ENCODE data around the gene SUMF1.

The SUMF1 gene

GRCh38 chr3:4497005-4497692 lies 30.1 kb upstream of the SUMF1 start:
- no peak for DNase-seq (ENCODE audit: low spot score)

- DNase-seq (ENCODE audit: low spot score), result no peak
Measured at GRCh38 chr3:4496087-4496452, 29.0 kb upstream of the SUMF1 start.

GRCh38 chr3:4495294-4496086 lies 28.4 kb upstream of the SUMF1 start:
- DNase-seq (ENCODE audit: low spot score), result no peak

DNA sequence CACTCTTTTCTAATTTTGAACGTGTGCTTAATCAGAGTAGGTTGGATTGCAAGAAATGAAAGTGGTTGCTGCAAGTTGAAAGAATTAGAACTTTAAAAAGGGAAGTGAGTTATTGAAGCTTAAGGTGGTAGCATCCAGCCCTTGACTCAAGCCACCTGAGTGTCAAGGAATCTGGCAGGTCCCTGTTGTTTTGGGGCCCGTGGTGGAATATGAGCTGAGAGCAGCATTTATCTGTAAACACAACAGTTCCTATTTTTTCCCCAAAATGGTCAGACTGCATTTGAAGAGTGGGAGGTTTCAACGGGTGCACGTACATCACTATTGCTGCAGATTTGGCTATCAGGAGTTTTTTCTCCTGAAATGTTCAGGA lies 27.8 kb upstream of the SUMF1 start:
- no peak for DNase-seq (ENCODE audit: low spot score)

- peak; percentile 43 for DNase-seq (ENCODE audit: low spot score)
Measured at GRCh38 chr3:4493941-4494894, 27.1 kb upstream of the SUMF1 start.

- DNase-seq (ENCODE audit: low spot score), result peak; percentile 98
Measured at GRCh38 chr3:4493014-4493940, 26.2 kb upstream of the SUMF1 start, which contains the start of gene ITPR1. Gene ITPR1, plus strand, starts transcription at chr3:4493348. Its CDS starts 23,144 bp downstream, at chr3:4516492.

DNA sequence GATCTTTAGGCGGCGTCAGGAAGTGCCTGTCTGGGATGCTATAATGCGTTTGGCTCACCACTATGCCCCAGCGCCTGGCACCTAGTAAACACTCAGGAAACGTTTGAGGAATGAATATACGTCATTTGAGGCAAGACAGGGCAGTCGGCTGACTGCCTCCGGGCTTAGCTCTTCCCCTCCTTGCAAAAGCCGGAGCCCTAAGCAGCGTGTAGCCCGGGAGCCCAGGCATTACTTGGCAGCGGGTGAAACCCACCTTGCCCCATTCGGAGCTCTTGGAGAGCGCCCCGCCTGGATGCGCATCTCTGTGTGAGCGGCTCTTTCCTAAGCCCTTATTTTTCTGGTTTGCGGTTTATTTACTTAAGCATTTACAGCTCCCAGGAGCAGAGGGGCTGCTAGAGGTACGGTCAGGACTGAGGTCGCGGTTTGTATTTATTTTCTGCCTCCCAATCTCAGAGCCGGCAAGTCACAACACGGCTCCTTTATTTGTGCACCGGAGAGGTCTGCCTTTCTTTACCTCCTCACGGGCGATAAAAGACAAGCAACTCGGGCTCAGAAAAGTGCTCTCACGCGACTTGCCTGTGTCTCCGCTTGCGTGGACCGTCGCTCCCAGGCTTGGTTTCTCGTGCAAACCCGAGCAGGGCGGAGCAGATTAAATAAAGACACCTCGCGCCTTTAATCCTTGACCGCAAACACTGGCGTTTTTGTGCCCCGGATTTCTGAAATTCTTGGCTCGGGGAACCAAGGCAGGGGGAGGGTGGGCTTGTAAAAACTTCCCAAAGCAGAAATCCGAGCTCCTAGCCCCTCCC lies 25.3 kb upstream of the SUMF1 start:
- DNase-seq (ENCODE audit: low spot score), result peak; percentile 67

- no peak for DNase-seq (ENCODE audit: low spot score)
Measured at GRCh38 chr3:4491855-4492207, 24.8 kb upstream of the SUMF1 start.

- no peak for DNase-seq (ENCODE audit: low spot score)
Measured at GRCh38 chr3:4478261-4478660, 11.2 kb upstream of the SUMF1 start.

GRCh38 chr3:4476496-4476895 lies 9.4 kb upstream of the SUMF1 start:
- no peak for DNase-seq (ENCODE audit: low spot score)

- no peak for DNase-seq (ENCODE audit: low spot score)
Measured at GRCh38 chr3:4475804-4476203, 8.7 kb upstream of the SUMF1 start.

GRCh38 chr3:4474683-4475490 lies 7.8 kb upstream of the SUMF1 start:
- peak; percentile 44 for DNase-seq (ENCODE audit: low spot score)

DNA sequence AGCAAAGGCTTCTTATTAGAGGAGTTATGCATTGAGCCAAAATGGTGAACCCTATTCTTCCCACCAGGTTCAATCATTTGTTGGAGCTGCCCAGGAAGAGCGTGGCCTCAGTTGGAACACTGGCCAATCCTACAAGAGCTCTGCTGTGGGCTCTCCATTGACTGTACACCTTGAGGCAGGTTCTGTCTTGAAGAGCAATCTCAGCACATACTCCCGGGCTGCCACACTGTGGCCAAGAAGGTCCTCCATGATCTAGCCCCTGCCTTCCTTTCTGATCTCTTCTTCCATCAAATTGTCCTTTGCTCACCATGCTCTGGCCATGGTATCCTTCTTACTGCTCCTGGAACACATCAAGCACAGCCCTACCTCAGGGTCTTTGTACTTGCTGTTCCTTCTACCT lies 5.7 kb upstream of the SUMF1 start:
- DNase-seq (ENCODE audit: low spot score), result no peak

GRCh38 chr3:4472312-4472711 lies 5.2 kb upstream of the SUMF1 start:
- DNase-seq (ENCODE audit: low spot score), result no peak

- DNase-seq (ENCODE audit: low spot score), result no peak
Measured at GRCh38 chr3:4471907-4472306, 4.8 kb upstream of the SUMF1 start.

DNA sequence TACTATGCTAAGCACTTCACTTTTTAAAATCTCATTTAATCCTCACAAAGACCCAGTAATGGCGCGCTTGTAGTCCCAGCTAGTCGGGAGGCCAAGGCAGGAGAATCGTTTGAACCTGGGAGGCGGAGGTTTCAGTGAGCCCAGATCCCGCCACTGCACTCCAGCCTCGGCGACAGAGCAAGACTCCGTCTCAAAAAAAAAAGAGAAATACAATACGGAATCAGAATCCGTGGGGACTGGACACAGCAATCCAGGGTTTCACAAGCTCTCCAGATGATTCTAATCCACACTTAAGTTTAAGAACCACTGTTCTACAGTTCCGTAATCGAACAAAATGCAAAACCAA lies 426 bp upstream of the SUMF1 start:
- DNase-seq (ENCODE audit: low spot score), result no peak

DNA sequence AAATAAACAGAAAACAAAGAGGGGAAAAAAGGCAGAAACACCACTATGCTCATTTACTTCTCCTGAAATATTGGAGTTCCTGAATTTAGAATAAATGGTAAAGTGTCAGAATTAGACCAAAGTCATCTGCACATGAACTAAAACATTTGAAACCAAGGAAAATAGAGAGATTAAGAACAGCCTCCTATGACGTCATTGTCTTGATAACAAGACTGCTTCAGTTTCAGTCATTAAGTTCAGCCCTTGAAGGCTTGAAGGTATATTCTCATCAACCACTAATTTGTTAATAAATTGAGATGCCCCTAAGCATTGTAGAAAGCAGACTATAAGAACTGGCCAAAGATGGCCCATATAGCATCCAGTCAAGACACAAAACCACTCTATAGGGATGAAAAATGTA lies 2.5 kb downstream of the SUMF1 start:
- no peak for DNase-seq (ENCODE audit: low spot score)

- DNase-seq (ENCODE audit: low spot score), result no peak
Measured at GRCh38 chr3:4462369-4463040, 4.6 kb downstream of the SUMF1 start.

DNA sequence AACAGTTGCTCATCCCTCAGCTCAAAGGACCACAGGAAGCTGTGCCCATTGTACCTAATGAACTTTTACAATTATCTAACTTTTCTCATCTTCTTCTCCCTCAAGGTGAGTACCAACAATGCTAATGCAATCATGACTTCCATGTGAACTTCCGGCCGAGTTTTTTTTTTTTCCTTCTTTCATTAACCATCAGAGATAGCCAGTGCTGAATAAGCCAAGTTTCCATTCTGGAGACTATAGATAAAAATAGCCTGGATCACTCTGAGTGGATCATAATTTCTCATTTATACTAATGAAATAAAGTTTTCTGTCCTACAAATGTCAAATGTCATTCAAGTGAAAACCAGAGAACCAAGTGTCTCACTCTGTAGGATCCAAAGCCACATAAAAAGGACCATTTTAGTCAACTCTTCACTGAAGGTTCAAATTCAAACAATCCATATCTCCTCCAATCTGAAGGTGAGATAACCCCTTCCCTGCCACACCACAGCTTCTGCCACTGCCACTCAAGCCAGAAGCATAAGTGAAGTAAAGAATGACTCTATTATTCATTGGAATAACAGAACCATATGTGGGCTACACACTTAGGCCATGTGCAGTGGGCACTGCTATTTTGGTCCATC lies 5.5 kb downstream of the SUMF1 start:
- no peak for DNase-seq (ENCODE audit: low spot score)
